ENCODE data around the gene CAMK2D.

- TF ChIP-seq CREB1 (CRISPR knock-in tag; IDR thresholded peaks at IDR 0.05; ENCODE audit: low read depth) (no peak), CTCF (conservative IDR thresholded peaks at IDR 0.05; ENCODE audit: low read depth in 2 of 2) (no peak), REST (IDR thresholded peaks at IDR 0.05; ENCODE audit: unreplicated experiment) (no peak), EZH2phosphoT487 (IDR thresholded peaks at IDR 0.05; ENCODE audit: unreplicated experiment) (no peak), POLR2AphosphoS5 (IDR thresholded peaks at IDR 0.05; ENCODE audit: low read depth) (no peak), ZNF462 (CRISPR knock-in tag; IDR thresholded peaks at IDR 0.05) (no peak), EZH2 (IDR thresholded peaks at IDR 0.05; ENCODE audit: low read depth, unreplicated experiment) (no peak), ZNF331 (CRISPR knock-in tag; IDR thresholded peaks at IDR 0.05; ENCODE audit: low read depth) (no peak), ZNF114 (CRISPR knock-in tag; IDR thresholded peaks at IDR 0.05) (no peak), JUNB (IDR thresholded peaks at IDR 0.05; ENCODE audit: unreplicated experiment) (no peak), NANOG (IDR thresholded peaks at IDR 0.05; ENCODE audit: borderline replicate concordance) (no peak), STAT1 (IDR thresholded peaks at IDR 0.05; ENCODE audit: unreplicated experiment) (no peak)
Observed at GRCh38 chr4:113513382-113513781, 248.2 kb downstream of the CAMK2D start.
